ENCODE data around the gene ANKFN1.
"Not testable (repeated sequence)": the region's sequence is repeated elsewhere in the genome, so short reads cannot be mapped to it uniquely, and the experiment has no call there.

The ANKFN1 gene

GRCh38 chr17:56373981-56374833 lies 220.9 kb downstream of the ANKFN1 start:
- no peak overlapping the region for H3K27ac ChIP-seq (ENCODE audit: low read length)
- no peaks in the 10 kb centered on the region for H3K36me3 ChIP-seq (ENCODE audit: insufficient read depth, low read depth, low read length)
- no peaks in the 10 kb centered on the region for H3K27me3 ChIP-seq (ENCODE audit: insufficient read depth, low read length)
- no peaks in the 10 kb centered on the region for H3K9me3 ChIP-seq (ENCODE audit: insufficient read depth, low read depth, low read length)
- no peaks in the 10 kb centered on the region for H3K4me1 ChIP-seq (ENCODE audit: insufficient read depth, low read length)
- H3K9ac ChIP-seq (ENCODE audit: low read depth, low read length): no peak overlapping the region
- no peak overlapping the region for H3K4me3 ChIP-seq (ENCODE audit: low read length)

DNA sequence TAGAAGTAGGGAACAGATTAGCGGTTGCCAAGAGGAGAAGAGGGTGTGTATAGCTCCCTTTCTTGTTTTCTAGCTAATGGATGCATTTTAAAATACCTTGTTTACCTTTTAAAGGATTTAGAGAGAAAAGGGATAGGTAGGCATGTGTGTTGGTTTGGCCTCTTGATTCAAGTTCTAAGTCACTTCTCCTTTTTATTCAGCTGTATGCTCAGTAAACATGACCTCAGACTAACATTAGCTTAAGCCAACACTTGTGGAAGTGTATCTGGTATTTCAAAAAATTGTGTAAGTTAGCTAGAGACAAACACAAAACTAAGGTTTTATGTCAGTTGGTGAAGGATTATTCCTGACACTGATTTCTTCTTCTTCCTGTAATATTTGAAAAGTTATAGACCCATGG lies 236.1 kb downstream of the ANKFN1 start:
- Histone ChIP-seq H3K4me1 (ENCODE audit: insufficient read depth, low read length) (no peaks in the 10 kb centered on the region), H3K9ac (ENCODE audit: low read depth, low read length) (no peak overlapping the region), H3K4me3 (ENCODE audit: low read length) (no peak overlapping the region), H3K36me3 (ENCODE audit: insufficient read depth, low read depth, low read length) (no peaks in the 10 kb centered on the region), H3K9me3 (ENCODE audit: insufficient read depth, low read depth, low read length) (peaks cover 8% of the 10 kb centered on the region), H3K27ac (ENCODE audit: low read length) (no peak overlapping the region), H3K27me3 (ENCODE audit: insufficient read depth, low read length) (no peaks in the 10 kb centered on the region)

DNA sequence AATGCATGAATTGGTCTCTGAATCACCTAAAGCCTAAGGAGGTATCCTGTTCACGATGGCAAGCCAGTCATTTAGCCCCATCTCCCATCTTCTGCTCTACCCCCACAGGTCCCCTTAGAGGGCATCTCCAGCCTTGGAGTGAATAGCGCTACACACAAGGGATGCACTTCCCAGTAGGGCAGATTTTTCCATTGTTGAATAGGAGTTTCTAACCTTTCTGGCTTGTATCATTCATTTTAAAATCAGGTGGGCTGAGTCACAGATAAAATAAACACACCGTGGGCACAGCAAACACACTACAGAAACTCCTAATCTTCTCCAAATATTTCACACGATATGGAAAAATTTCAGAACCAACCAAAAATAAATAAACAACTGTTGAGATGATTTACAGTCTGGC lies 239.0 kb downstream of the ANKFN1 start:
- Histone ChIP-seq H3K27me3 (ENCODE audit: insufficient read depth, low read length) (no peaks in the 10 kb centered on the region), H3K9ac (ENCODE audit: low read depth, low read length) (no peak overlapping the region)

DNA sequence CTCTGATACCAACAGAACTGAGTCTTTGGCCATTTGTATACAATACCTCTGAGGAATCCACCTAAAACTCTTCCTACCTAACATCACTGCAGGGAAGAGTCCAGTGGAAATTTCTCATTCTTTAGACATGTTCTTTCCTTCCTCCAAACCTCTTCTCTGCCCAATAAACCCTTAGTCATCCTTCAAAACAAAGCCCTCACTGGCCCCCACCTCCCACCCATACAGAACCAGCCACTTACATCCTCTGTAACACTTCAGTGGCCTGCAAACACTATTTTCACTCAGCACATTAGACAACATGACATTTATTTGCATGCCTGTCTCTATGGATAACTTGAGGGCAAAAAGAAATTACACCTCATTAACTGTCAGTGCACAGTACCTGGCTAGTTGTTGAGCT lies 239.9 kb downstream of the ANKFN1 start:
- H3K4me1 ChIP-seq (ENCODE audit: insufficient read depth, low read length): no peaks in the 10 kb centered on the region
- no peak overlapping the region for H3K4me3 ChIP-seq (ENCODE audit: low read length)
- no peak overlapping the region for H3K9ac ChIP-seq (ENCODE audit: low read depth, low read length)
- no peak overlapping the region for H3K27ac ChIP-seq (ENCODE audit: low read length)
- no peaks in the 10 kb centered on the region for H3K27me3 ChIP-seq (ENCODE audit: insufficient read depth, low read length)
- no peaks in the 10 kb centered on the region for H3K36me3 ChIP-seq (ENCODE audit: insufficient read depth, low read depth, low read length)
- peaks cover 8% of the 10 kb centered on the region for H3K9me3 ChIP-seq (ENCODE audit: insufficient read depth, low read depth, low read length)

More for the DNA sequence above, 239.0 kb downstream of the ANKFN1 start:
- no peak overlapping the region for H3K27ac ChIP-seq (ENCODE audit: low read length)
- peaks cover 8% of the 10 kb centered on the region for H3K9me3 ChIP-seq (ENCODE audit: insufficient read depth, low read depth, low read length)
- H3K4me3 ChIP-seq (ENCODE audit: low read length): no peak overlapping the region
- H3K4me1 ChIP-seq (ENCODE audit: insufficient read depth, low read length): no peaks in the 10 kb centered on the region
- no peaks in the 10 kb centered on the region for H3K36me3 ChIP-seq (ENCODE audit: insufficient read depth, low read depth, low read length)

- H3K27ac ChIP-seq (ENCODE audit: low read length): no peak overlapping the region
- H3K36me3 ChIP-seq (ENCODE audit: insufficient read depth, low read depth, low read length): no peaks in the 10 kb centered on the region
- H3K4me3 ChIP-seq (ENCODE audit: low read length): no peak overlapping the region
- H3K27me3 ChIP-seq (ENCODE audit: insufficient read depth, low read length): no peaks in the 10 kb centered on the region
- H3K9me3 ChIP-seq (ENCODE audit: insufficient read depth, low read depth, low read length): no peaks in the 10 kb centered on the region
- no peak overlapping the region for H3K9ac ChIP-seq (ENCODE audit: low read depth, low read length)
- no peaks in the 10 kb centered on the region for H3K4me1 ChIP-seq (ENCODE audit: insufficient read depth, low read length)
Observed at GRCh38 chr17:56395787-56396186, 242.5 kb downstream of the ANKFN1 start.

- H3K9me3 ChIP-seq (ENCODE audit: insufficient read depth, low read depth, low read length): no peaks in the 10 kb centered on the region
- H3K4me1 ChIP-seq (ENCODE audit: insufficient read depth, low read length): no peaks in the 10 kb centered on the region
- no peak overlapping the region for H3K9ac ChIP-seq (ENCODE audit: low read depth, low read length)
- H3K27me3 ChIP-seq (ENCODE audit: insufficient read depth, low read length): no peaks in the 10 kb centered on the region
- H3K4me3 ChIP-seq (ENCODE audit: low read length): no peak overlapping the region
- no peaks in the 10 kb centered on the region for H3K36me3 ChIP-seq (ENCODE audit: insufficient read depth, low read depth, low read length)
- no peak overlapping the region for H3K27ac ChIP-seq (ENCODE audit: low read length)
Observed at GRCh38 chr17:56407086-56407485, 253.8 kb downstream of the ANKFN1 start.

GRCh38 chr17:56412356-56412755 lies 259.1 kb downstream of the ANKFN1 start:
- not testable (repeated sequence) for H3K4me3 ChIP-seq (ENCODE audit: low read length); H3K36me3 ChIP-seq (ENCODE audit: insufficient read depth, low read depth, low read length); H3K27ac ChIP-seq (ENCODE audit: low read length); H3K4me1 ChIP-seq (ENCODE audit: insufficient read depth, low read length); H3K9ac ChIP-seq (ENCODE audit: low read depth, low read length); H3K9me3 ChIP-seq (ENCODE audit: insufficient read depth, low read depth, low read length); H3K27me3 ChIP-seq (ENCODE audit: insufficient read depth, low read length)

DNA sequence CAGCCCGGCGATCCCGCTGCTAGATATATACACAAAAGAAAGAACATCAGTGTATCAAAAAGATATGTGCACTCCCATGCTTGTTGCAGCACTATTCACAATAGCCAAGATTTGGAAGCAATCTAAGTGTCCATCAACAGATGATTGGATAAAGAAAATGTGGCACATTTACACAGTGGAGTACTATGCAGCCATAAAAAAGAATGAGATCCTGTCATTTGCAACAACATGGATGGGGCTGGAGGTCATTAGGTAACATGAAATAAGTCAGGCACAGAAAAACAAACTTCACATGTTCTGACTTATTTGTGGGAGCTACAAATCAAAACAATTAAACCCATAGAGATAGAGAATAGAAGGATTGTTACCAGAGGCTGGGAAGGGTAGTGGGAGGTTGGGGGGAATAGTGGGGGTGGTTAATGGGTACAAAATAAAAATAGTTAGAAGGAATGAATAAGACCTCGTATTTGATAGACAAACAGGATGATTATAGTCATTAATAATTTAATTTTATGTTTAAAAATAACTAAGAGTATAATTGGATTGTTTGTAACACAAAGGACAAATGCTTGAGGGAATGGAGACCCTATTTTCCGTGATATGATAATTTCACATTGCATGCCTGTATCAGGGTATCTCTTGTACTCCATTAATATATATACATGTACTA lies 263.5 kb downstream of the ANKFN1 start:
- no peak overlapping the region for H3K4me3 ChIP-seq (ENCODE audit: low read length)
- no peaks in the 10 kb centered on the region for H3K4me1 ChIP-seq (ENCODE audit: insufficient read depth, low read length)
- H3K9ac ChIP-seq (ENCODE audit: low read depth, low read length): no peak overlapping the region
- H3K27ac ChIP-seq (ENCODE audit: low read length): no peak overlapping the region
- peaks cover 4% of the 10 kb centered on the region for H3K9me3 ChIP-seq (ENCODE audit: insufficient read depth, low read depth, low read length)
- no peaks in the 10 kb centered on the region for H3K36me3 ChIP-seq (ENCODE audit: insufficient read depth, low read depth, low read length)
- no peaks in the 10 kb centered on the region for H3K27me3 ChIP-seq (ENCODE audit: insufficient read depth, low read length)

- no peaks in the 10 kb centered on the region for H3K36me3 ChIP-seq (ENCODE audit: insufficient read depth, low read depth, low read length)
- H3K27me3 ChIP-seq (ENCODE audit: insufficient read depth, low read length): no peaks in the 10 kb centered on the region
- no peaks in the 10 kb centered on the region for H3K4me1 ChIP-seq (ENCODE audit: insufficient read depth, low read length)
- H3K27ac ChIP-seq (ENCODE audit: low read length): no peak overlapping the region
- H3K9me3 ChIP-seq (ENCODE audit: insufficient read depth, low read depth, low read length): no peaks in the 10 kb centered on the region
- no peak overlapping the region for H3K9ac ChIP-seq (ENCODE audit: low read depth, low read length)
- no peak overlapping the region for H3K4me3 ChIP-seq (ENCODE audit: low read length)
Observed at GRCh38 chr17:56424005-56424404, 270.7 kb downstream of the ANKFN1 start.

DNA sequence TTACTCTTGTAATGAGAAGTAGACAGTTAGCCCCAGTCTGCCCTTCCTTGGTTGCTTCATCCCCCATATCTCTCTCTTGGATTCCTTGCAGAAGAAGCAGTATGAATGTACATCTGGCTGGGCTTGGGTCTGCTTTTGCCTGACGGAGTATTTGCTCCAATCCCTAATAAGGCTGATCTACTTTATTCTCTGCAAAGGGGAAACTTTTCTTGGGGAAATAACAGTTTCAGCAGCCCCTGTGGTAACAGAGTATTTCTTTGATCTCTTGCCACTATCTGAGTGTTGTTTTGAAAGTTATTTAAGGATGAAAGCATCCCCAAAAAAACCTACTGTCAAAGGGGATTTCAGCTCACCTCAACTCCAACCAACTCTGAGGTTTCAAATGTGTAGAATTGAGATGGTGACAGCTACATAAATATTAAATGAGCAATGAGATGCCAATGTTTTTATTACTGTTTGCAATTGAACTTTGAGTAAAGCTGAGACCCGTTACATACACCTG lies 271.3 kb downstream of the ANKFN1 start:
- Histone ChIP-seq H3K27ac (ENCODE audit: low read length) (no peak overlapping the region), H3K9ac (ENCODE audit: low read depth, low read length) (no peak overlapping the region), H3K36me3 (ENCODE audit: insufficient read depth, low read depth, low read length) (no peaks in the 10 kb centered on the region), H3K4me3 (ENCODE audit: low read length) (no peak overlapping the region), H3K4me1 (ENCODE audit: insufficient read depth, low read length) (no peaks in the 10 kb centered on the region), H3K27me3 (ENCODE audit: insufficient read depth, low read length) (no peaks in the 10 kb centered on the region), H3K9me3 (ENCODE audit: insufficient read depth, low read depth, low read length) (no peaks in the 10 kb centered on the region)

DNA sequence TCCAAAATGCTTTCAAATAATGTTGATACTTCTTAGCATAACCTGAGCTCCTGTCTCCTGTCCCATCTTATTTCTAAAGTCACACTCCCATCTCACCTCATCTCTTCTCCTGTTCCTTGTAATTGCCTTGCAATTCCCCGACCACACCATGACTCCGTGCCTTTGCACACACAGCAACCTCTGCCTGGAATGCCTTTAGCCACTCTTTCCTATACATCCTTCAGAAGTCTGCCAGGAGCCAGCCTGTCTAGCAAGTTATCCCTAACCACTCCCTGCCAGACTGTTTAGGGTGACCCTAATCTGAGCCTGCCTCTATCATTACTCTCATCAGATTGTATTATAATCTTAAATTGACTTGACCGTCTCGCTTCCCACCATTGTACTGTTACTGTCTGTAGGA lies 272.2 kb downstream of the ANKFN1 start:
- no peaks in the 10 kb centered on the region for H3K4me1 ChIP-seq (ENCODE audit: insufficient read depth, low read length)
- H3K9ac ChIP-seq (ENCODE audit: low read depth, low read length): no peak overlapping the region
- H3K36me3 ChIP-seq (ENCODE audit: insufficient read depth, low read depth, low read length): no peaks in the 10 kb centered on the region
- H3K9me3 ChIP-seq (ENCODE audit: insufficient read depth, low read depth, low read length): no peaks in the 10 kb centered on the region
- H3K27me3 ChIP-seq (ENCODE audit: insufficient read depth, low read length): no peaks in the 10 kb centered on the region
- H3K4me3 ChIP-seq (ENCODE audit: low read length): no peak overlapping the region
- H3K27ac ChIP-seq (ENCODE audit: low read length): no peak overlapping the region

DNA sequence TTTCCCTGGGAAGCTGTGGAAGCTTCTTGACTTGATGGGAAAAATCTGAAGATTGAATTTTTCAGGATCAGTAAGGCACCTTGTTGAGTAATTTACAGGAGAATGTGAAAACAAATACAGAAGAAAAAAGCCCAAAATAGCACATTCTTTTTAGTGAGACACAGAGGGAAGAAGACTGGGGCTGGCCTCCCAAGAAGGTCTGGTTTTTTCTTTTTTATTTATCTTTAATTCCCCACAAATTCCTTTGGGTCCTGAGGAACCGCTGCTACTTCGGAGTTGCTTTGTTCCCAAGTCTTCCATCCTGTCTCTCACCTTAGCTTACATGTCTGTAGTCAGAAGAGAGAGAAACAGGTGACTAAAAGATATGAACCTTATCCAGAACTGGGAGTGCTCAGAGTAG lies 273.6 kb downstream of the ANKFN1 start:
- Histone ChIP-seq H3K36me3 (ENCODE audit: insufficient read depth, low read depth, low read length) (no peaks in the 10 kb centered on the region), H3K27me3 (ENCODE audit: insufficient read depth, low read length) (no peaks in the 10 kb centered on the region), H3K9ac (ENCODE audit: low read depth, low read length) (no peak overlapping the region), H3K9me3 (ENCODE audit: insufficient read depth, low read depth, low read length) (no peaks in the 10 kb centered on the region), H3K4me1 (ENCODE audit: insufficient read depth, low read length) (peaks cover 8% of the 10 kb centered on the region), H3K27ac (ENCODE audit: low read length) (no peak overlapping the region), H3K4me3 (ENCODE audit: low read length) (no peak overlapping the region)

All from iPS-20b (cell line).